Fibroblast of pulmonary artery (primary cell): ENCODE measurements around the gene PHF21A.
"Not testable (repeated sequence)": the region's sequence is repeated elsewhere in the genome, so short reads cannot be mapped to it uniquely, and the experiment has no call there.

ENCODE experiments used
- DNase-seq: peaks from one replicate; pipeline ENCODE4 v3.0.0-alpha.2; 2010; ENCODE audit warnings: low read depth
- H3K4me3 ChIP-seq: replicated peaks from 2 replicates; pipeline ENCODE4 v1.5.1; 2011; ENCODE audit warnings: low read depth, mild to moderate bottlenecking, control low read depth, low read length, moderate library complexity
- CTCF ChIP-seq: IDR thresholded peaks from 2 replicates; pipeline ENCODE4 v1.5.1; 2011; ENCODE audit warnings: mild to moderate bottlenecking, control low read depth, low read length, inconsistent platforms; ENCODE audit errors: missing control alignments

The PHF21A gene

GRCh38 chr11:45982656-45983470 is 138.4 kb downstream of the PHF21A start:
- peak; percentile 92 for DNase-seq
- no peak overlapping the region for H3K4me3 ChIP-seq
- no peak for TF ChIP-seq CTCF

GRCh38 chr11:45981826-45982225 is 139.4 kb downstream of the PHF21A start:
- not testable (repeated sequence) for DNase-seq

GRCh38 chr11:45974806-45975205 is 146.4 kb downstream of the PHF21A start:
- no peak for DNase-seq
- H3K4me3 ChIP-seq = no peak overlapping the region
- no peak for TF ChIP-seq CTCF

More at GRCh38 chr11:45981826-45982225, 139.4 kb downstream of the PHF21A start:
- H3K4me3 ChIP-seq = not testable (repeated sequence)

- TF ChIP-seq CTCF = no peak
- no peak overlapping the region for H3K4me3 ChIP-seq
- no peak for DNase-seq
These were observed 147.7 kb downstream of the PHF21A start for GRCh38 chr11:45973601-45974000.

- no peak for DNase-seq
- TF ChIP-seq CTCF = no peak
- no peak overlapping the region for H3K4me3 ChIP-seq
These were observed 152.4 kb downstream of the PHF21A start for GRCh38 chr11:45968901-45969300.

- H3K4me3 ChIP-seq = no peak overlapping the region
- TF ChIP-seq CTCF = no peak
- DNase-seq = no peak
These were observed 153.7 kb downstream of the PHF21A start for GRCh38 chr11:45967506-45967905.

GRCh38 chr11:45964911-45965389 is 156.3 kb downstream of the PHF21A start:
- H3K4me3 ChIP-seq = no peak overlapping the region
- TF ChIP-seq CTCF = peak; percentile 93
- peak; percentile 88 for DNase-seq
